Activated naive CD4-positive, alpha-beta T cell (primary cell): ENCODE measurements around the gene KIF1C.
A peak's percentile ranks its signal among the peaks of the same experiment; 100 is the strongest.

Experiments used
- DNase-seq, 4 experiments: peaks; one replicate each; lab custom pipeline; 2025; lab: John Stamatoyannopoulos, UW

Gene KIF1C

DNA sequence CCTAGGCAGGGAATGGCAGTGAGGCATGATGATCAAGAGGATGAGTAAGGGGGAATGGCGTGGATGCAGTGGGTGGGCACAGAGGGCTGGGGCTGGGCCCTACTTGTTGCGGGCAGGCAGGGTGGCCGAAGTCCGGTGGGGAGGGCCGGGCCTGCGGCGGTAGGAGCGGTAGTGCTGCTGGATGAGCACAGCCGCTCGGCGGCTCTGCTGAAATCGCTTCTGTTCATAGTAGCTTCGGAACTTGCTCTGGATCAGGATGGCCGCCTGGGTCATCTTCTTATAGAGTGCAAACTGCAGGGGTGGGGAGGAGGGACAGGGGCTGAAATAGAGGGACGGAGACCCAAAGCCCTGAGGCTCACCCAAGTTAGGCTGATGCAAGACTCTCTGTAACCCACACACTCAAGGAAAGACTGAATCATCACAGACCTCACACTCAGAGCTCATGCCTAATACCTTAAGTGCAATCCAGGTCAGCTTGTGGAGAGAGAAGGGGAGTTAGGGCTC is 28.7 kb upstream of the KIF1C start:
- no peak for DNase-seq

DNA sequence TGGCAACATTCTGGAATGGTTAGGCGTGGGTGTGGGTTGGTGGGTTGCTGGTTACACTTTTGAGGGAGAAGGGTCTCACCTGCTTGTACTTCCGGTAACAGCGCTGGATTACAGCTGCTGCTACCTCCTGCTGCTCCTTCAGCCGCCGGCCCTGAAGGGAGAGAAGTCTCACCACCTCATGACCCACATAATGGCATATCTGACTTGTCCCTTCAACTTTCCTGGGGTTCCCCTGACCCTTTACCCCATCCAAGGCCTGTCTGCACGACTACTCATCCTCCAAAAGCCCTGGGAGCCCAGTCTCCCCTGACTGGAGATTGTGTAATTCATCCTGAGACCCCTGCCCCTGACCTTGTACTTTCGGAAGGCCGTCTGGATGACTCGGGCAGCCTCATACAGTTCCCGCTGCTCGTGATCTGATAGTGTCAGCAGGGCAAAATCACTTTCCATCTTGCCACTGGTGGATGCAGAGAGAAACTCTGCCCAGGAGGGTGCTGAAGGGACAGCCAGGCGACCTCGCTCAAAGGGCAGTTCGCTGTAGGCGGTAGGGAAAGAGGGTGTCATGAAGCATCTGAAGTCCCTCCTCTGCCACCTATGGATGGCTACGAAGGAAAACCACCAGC is 28.1 kb upstream of the KIF1C start:
- DNase-seq, result no peak

- DNase-seq, result no peak
These were observed 27.5 kb upstream of the KIF1C start for GRCh38 chr17:4970273-4970672.

- no peak for DNase-seq
These were observed 25.9 kb upstream of the KIF1C start for GRCh38 chr17:4971826-4972225.

DNA sequence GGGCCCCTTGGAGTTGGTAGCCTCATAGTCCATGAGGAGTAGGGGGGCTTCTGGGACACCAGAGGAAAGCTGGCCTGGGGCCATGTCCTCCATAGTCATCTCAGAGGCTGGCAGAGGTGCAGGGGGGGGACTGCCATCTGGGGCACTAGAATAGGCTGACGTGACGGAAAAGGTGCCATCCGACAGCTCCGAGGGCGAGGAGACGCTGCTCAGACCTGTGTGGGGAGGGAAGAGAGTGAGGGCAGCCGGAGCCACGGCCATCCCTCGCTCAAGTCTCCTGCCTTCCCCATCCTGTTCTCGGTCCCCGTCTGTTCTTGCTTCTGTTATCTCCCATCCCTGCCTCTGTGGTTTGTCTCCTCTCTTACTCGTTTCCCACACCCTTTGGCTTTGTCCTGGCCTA is 25.4 kb upstream of the KIF1C start:
- no peak for DNase-seq

- no peak for DNase-seq
These were observed 25.0 kb upstream of the KIF1C start for GRCh38 chr17:4972752-4973151.

GRCh38 chr17:4973256-4974114 is 24.3 kb upstream of the KIF1C start:
- DNase-seq, result no peak

DNA sequence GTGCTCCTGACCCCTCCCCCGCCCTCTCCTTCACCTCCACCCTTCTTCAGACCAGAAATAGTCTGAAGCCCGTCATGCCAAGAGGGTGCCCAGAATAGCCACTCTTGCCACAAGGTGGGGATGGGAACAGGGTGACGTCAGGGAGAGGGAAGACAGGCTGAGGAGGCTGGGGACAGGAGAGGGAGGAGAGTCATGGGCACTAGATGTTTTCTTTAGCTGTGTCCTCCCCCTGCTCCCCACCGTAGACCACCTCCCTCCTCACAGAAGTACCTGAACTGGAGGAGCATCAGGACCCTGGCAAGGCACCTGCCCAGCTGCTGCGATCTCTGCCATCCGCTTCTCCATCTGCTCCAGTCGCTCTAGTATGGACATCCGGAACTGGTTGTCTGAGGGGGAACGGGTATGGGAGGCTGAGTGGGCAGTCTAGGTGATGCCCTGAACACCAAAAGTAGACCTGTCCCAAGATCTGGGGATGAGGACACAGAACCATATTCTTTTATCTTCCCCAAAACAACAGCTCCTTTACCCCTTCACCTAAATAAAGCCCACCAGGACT is 23.6 kb upstream of the KIF1C start:
- no peak for DNase-seq

DNA sequence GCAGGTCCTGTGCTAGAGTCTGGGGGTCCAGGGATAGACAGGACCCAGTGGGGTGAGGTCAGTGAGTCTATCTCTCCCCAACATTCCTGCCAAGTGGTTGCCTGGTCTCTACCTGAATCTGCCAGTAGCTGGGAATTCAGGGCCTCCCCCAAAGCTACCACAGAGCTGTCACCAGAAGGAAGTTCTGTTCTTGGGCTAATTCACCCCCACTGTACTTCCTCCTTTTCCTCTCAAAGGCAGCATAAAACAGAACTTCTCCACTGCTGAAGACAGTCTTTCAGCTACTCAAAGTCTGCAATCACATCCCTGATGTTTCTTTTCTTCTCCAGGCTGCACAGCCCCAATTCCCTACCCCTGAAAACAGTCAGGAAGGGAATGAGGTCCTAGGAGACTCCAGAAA is 19.0 kb upstream of the KIF1C start:
- no peak for DNase-seq

- DNase-seq, result no peak
These were observed 17.0 kb upstream of the KIF1C start for GRCh38 chr17:4980644-4981216.

GRCh38 chr17:4982305-4982704 is 15.4 kb upstream of the KIF1C start:
- DNase-seq, result no peak

DNA sequence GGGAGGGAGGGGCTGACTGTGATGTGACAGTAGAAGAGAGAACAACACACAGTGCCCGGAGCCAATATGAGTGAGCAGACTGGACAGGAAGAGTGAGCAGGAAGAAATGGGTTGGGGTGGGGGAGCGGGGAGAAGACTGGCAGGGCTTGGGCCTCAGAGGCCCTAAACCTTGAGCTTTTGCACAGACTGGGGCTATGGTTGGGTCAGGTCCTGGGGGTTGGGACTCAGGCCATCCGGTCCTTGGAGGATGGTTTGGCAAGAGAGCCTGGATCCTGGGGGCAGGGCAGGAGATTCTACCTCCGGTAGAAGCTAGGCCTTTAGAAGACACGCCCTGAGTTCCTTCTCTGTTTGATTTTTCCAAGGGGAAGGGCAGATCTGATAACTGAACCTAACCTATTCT is 11.3 kb upstream of the KIF1C start:
- DNase-seq, result no peak

DNA sequence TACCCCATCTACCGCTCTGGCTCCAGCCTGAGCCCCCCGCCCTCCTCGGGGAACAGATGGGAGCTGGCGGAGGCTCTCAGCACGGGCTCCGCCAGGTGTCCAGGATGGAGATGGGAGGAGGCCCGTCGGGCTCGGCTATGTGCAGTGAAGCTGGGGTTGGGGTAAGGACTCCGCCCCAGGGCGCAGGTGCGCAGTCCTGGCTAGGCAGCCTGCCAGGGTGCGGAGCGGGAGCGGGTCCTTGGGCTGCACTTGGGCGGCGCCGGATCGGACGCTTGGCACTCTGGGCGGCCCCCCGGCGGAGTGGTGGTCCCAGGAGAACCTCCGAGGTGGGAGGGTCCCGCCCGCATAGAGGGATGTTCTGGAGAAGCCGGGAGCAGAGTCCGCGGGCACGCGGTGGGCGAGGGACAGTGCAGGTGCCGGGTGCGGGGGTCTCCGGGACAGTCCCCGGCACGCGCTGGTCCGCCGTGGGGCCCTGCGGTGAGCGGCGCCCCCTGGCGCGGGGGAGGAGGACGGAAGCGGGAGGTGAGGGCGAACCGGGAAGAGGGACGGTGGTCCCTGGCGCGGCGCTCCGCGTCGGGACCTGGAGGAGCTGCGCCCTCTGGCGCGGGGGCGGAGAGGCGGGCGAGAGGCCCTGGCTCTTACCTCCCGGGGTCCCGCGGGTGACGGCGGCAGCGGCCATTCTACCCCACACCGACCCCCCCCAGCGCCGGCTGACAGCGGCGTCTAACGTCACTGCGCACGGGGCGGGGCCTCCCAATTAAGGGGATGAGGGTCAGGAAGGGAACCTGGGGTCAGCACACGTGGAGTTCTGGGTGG is 10.6 kb upstream of the KIF1C start, which contains the start of gene CAMTA2:
TSS of gene CAMTA2 (minus strand) at position 725 of the 816 bp plus-strand sequence. CDS start 1,453 bp downstream, outside the sequence.
- peak; percentile 49 to 82 (median 70) for DNase-seq

GRCh38 chr17:4987767-4988567 is 9.8 kb upstream of the KIF1C start:
- DNase-seq, result no peak

GRCh38 chr17:4994081-4994595 is 3.6 kb upstream of the KIF1C start:
- DNase-seq, result no peak

- peak in 1 of 4 experiments; percentile 42 for DNase-seq
These were observed 429 bp downstream of the KIF1C start for GRCh38 chr17:4998027-4998731.

DNA sequence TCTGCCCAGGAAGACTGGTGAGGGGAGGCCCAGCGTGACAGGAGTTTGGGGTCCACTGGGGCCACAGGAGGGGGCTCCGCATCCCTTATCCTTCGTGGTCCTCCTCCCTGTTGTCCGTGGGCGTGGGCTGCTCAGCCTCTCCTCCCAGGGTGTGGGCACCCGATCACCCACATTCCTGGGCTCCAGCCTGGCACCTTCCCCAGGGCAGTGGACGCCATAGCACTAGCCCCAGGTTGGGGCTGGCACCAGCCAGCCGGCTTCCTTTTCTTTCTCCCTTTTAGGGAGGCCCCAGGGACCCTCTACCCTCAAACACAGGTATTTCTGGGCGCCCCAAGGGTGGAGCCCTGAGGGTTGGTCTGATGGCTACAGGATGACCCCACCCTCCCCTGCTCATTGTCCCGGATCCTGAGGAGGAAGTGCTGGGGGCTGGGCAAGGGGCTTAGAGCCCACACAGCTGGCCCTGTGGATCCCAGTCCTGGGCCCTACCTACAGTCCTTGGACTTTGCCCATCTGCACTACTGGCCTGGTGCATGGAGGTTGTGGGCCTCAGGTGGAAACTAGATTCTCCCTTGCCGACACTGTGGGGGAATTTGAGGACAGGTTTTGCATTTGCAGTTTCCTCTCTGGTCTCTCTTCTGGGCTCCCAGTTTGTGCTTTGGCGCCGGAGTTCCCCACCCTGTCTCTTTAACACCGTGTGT is 1.1 kb downstream of the KIF1C start:
- no peak for DNase-seq

DNA sequence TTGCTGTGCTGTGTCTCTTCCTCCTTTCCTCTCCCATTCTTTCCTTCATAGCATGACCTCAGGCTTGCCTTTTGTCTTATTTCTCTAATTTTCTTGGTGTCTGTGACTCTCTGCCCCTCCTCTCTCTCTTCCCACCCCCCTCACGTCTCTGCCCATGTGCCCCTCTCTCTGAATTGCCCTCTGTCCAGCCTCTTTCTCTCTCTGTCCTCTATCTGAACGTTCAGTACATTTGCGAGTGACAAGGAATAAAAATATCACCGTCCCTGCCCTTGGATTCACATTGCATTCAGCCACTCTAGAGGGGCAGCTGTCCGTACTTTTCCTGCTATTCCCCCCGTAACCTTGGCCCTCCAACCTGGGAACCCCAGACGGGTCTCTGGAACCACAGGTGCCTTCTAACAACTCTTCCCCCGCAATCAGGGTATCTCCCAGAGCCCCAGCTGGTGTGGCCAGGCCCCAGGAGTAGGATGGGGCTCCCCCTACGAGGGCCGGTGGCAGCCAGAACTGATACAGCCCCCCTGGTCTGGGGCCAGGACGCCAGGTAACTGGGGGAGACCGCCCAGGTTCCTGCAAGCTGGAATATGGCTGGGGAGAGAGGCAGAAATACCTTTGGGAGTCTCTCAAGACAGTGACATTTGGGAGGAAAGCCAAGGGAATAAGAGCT is 1.8 kb downstream of the KIF1C start:
- no peak for DNase-seq

DNA sequence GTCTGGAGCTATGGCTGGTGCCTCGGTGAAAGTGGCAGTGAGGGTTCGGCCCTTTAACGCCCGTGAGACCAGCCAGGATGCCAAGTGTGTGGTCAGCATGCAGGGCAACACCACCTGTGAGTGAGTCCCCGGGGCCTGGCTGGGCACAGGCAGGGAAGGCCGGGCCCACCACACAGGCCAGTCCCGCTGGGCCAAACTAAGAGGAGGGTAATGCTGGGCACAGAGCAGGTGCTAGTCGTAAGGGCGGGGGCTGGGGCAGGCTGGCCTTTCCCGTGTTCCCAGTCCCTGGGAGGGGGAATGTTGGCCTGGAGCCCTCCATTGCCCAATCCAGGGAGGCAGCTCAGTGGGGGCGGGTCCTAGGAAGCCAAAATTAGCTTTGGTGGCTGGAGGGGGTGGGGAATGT is 2.5 kb downstream of the KIF1C start:
- no peak for DNase-seq
